Suprapubic skin (tissue), 4 donors: ENCODE data around the gene VWA2. TPM values are rescaled to one million over a fixed set of nuclear protein-coding genes. Genes with fewer than 3 reads are reported as not detected.

Source experiments
- DNase-seq, 2 donors: peaks; one replicate each; pipeline ENCODE4 v3.0.0-alpha.2; 2019; ENCODE audit warnings: low spot score in 2 of 2
- H3K27ac ChIP-seq: fragments of 200-600 bp; sonication (generic); one replicate; pipeline ENCODE4 v1.5.1; 2019
- H3K27me3 ChIP-seq: fragments of 200-600 bp; sonication (generic); one replicate; pipeline ENCODE4 v1.5.1; 2019
- H3K36me3 ChIP-seq: fragments of 200-600 bp; sonication (generic); one replicate; pipeline ENCODE4 v1.5.1; 2019
- H3K4me1 ChIP-seq: fragments of 200-600 bp; sonication (generic); one replicate; pipeline ENCODE4 v1.5.1; 2019
- H3K4me3 ChIP-seq: fragments of 200-600 bp; sonication (generic); one replicate; pipeline ENCODE4 v1.5.1; 2019; ENCODE audit warnings: mild to moderate bottlenecking
- H3K9me3 ChIP-seq: fragments of 200-600 bp; sonication (generic); one replicate; pipeline ENCODE4 v1.5.1; 2019
- EP300 ChIP-seq: sonication (generic); formaldehyde crosslinking; IDR thresholded peaks from one replicate; pipeline ENCODE4 v1.6.1; 2017; ENCODE audit warnings: antibody characterized with exemption
- POLR2A ChIP-seq, 2 donors: fragments of 450-650 bp; IDR thresholded peaks; one replicate each; pipeline ENCODE4 v1.6.1; 2017; ENCODE audit warnings: antibody characterized with exemption in 2 of 2, mild to moderate bottlenecking in 2 of 2, moderate library complexity in 2 of 2
- POLR2AphosphoS5 ChIP-seq, 3 donors: sonication (generic); formaldehyde crosslinking; IDR thresholded peaks; one replicate each; pipeline ENCODE4 v1.6.1; 2017; ENCODE audit warnings: antibody characterized with exemption in 3 of 3
- WGBS: methylation state at CpG from one replicate; pipeline ENCODE4 v1.1.5; 2018; 5-methylcytosine and 5-hydroxymethylcytosine counted together
- total RNA-seq, 4 donors: library from RNA; depleted of rRNA; stranded (reverse); fragments of >200 nt; gene quantifications; one replicate each; pipeline ENCODE4 v1.1.0, GENCODE V29; 2016
- TF ChIP-seq, protein P1 (sequence below), 2 donors: fragments of 200-600 bp in 1 of 2; fragments of 450-650 bp in 1 of 2; sonication (generic) in 1 of 2; IDR thresholded peaks; one replicate each; pipeline ENCODE4 v1.5.1; 2016 to 2019; ENCODE audit warnings: antibody characterized with exemption in 2 of 2, mild to moderate bottlenecking in 1 of 2, moderate library complexity in 1 of 2

Gene VWA2
- total RNA-seq, 4 donors from 2014 or later: 15.7 to 31.0 (median 20.2) TPM

DNA sequence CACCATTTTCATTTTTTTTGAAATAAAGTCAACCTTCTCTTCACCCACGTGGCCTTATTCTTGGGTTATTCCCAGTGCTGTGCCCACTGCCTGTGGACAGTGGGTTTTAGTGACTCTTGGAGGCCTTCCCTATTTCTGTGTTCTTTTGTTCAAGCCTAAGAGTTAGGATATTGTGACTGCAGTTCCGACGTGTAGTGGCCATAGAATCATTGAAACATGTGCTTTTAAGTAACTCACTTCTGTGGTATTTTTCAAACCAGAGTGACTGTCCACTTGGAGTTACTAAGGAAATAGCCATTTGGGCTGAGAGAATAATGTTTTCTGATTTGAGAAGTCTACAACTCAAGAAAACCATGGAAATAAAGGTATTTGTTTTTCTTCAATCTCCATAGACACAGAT is 36.2 kb upstream of the VWA2 start:
- H3K4me1 ChIP-seq: no peaks in the 10 kb centered on the region
- no peak for DNase-seq
- TF ChIP-seq POLR2A (IDR thresholded peaks at IDR 0.05) (no peak), POLR2AphosphoS5 (IDR thresholded peaks at IDR 0.05) (no peak), EP300 (no peak)
- TF ChIP-seq, protein P1, sequence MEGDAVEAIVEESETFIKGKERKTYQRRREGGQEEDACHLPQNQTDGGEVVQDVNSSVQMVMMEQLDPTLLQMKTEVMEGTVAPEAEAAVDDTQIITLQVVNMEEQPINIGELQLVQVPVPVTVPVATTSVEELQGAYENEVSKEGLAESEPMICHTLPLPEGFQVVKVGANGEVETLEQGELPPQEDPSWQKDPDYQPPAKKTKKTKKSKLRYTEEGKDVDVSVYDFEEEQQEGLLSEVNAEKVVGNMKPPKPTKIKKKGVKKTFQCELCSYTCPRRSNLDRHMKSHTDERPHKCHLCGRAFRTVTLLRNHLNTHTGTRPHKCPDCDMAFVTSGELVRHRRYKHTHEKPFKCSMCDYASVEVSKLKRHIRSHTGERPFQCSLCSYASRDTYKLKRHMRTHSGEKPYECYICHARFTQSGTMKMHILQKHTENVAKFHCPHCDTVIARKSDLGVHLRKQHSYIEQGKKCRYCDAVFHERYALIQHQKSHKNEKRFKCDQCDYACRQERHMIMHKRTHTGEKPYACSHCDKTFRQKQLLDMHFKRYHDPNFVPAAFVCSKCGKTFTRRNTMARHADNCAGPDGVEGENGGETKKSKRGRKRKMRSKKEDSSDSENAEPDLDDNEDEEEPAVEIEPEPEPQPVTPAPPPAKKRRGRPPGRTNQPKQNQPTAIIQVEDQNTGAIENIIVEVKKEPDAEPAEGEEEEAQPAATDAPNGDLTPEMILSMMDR (IDR thresholded peaks at IDR 0.05): no peak
- no peaks in the 10 kb centered on the region for H3K36me3 ChIP-seq
- H3K27ac ChIP-seq: no peak overlapping the region
- H3K27me3 ChIP-seq: no peaks in the 10 kb centered on the region
- WGBS: 91% methylated on average over 3 of the region's 3 CpGs
- H3K9me3 ChIP-seq: no peaks in the 10 kb centered on the region
- H3K4me3 ChIP-seq: no peak overlapping the region

DNA sequence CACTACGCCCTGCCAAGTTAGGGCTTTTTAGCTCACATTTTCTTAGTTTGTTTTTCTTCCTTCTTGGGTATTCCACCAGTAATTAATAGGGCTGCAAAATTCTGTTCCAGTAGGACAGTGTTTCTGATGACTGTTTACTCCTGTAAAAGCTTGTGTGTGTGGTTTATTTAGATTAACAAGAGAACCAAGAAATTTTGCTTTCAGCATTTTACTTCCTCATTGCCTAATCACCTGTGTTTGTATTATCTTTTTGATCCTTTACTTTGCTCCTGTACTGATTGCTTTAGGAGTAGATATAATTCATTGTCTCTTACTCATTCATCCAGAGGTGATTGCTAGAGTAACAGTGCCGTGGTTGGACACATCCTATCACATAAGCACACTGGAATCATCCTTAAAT is 32.2 kb upstream of the VWA2 start:
- no peak for TF ChIP-seq POLR2A (IDR thresholded peaks at IDR 0.05)
- no peak for TF ChIP-seq POLR2AphosphoS5 (IDR thresholded peaks at IDR 0.05)
- TF ChIP-seq, protein P1 (IDR thresholded peaks at IDR 0.05): no peak
- no peak for TF ChIP-seq EP300
- Histone ChIP-seq H3K4me3 (no peak overlapping the region), H3K9me3 (no peaks in the 10 kb centered on the region), H3K36me3 (no peaks in the 10 kb centered on the region), H3K27me3 (no peaks in the 10 kb centered on the region), H3K27ac (no peak overlapping the region), H3K4me1 (no peaks in the 10 kb centered on the region)
- 87% methylated on average over 2 of the region's 2 CpGs for WGBS
- DNase-seq: no peak

DNA sequence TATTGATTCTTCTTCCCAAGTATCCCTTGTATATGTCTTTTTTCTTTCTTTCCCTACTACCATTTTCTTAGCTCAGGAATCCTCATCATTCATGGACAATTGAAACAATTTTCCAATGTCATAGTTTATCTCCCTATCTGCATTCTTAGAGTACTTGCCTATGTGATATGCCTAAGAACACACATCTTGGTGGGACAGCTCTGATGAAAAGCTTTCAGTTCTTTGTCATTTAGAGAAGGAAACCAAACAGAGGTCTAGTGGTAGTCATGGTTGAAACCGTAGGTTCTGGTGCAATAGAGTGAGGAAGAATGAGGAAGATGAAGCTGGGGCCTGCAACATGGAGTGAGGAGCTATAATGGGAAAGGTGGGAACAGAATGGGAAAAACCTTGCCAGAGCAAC is 31.7 kb upstream of the VWA2 start:
- DNase-seq: no peak
- Histone ChIP-seq H3K9me3 (no peaks in the 10 kb centered on the region), H3K27me3 (no peaks in the 10 kb centered on the region), H3K27ac (no peak overlapping the region), H3K4me3 (no peak overlapping the region), H3K36me3 (no peaks in the 10 kb centered on the region), H3K4me1 (no peaks in the 10 kb centered on the region)
- TF ChIP-seq EP300: no peak
- TF ChIP-seq, protein P1 (IDR thresholded peaks at IDR 0.05): no peak
- no peak for TF ChIP-seq POLR2AphosphoS5 (IDR thresholded peaks at IDR 0.05)
- no peak for TF ChIP-seq POLR2A (IDR thresholded peaks at IDR 0.05)
- WGBS: 87% methylated on average over 1 of the region's 1 CpG

DNA sequence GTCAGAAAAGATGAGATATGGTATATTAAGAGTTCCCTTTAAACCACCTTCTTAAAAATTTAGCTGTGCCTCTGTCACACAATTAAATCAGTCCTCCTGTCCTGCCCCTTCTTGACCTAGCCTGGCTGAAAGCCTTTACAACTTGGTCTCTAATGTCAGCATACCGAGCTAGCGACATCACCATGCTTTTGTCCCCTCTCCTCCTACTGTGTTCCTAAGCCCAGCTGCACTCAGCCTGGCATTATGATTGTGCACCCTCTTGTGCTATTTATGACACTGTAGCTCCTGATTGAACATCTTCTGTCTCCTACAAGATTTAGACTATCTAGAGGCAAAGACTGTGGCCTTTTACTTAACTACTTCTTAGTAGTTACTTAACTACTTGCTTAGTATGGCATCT is 30.7 kb upstream of the VWA2 start:
- Histone ChIP-seq H3K27me3 (no peaks in the 10 kb centered on the region), H3K9me3 (no peaks in the 10 kb centered on the region), H3K27ac (no peak overlapping the region), H3K4me3 (no peak overlapping the region), H3K4me1 (no peaks in the 10 kb centered on the region), H3K36me3 (no peaks in the 10 kb centered on the region)
- TF ChIP-seq POLR2A (IDR thresholded peaks at IDR 0.05) (no peak), EP300 (no peak), POLR2AphosphoS5 (IDR thresholded peaks at IDR 0.05) (no peak)
- TF ChIP-seq, protein P1 (IDR thresholded peaks at IDR 0.05): no peak
- DNase-seq: no peak
- 97% methylated on average over 2 of the region's 2 CpGs for WGBS

DNA sequence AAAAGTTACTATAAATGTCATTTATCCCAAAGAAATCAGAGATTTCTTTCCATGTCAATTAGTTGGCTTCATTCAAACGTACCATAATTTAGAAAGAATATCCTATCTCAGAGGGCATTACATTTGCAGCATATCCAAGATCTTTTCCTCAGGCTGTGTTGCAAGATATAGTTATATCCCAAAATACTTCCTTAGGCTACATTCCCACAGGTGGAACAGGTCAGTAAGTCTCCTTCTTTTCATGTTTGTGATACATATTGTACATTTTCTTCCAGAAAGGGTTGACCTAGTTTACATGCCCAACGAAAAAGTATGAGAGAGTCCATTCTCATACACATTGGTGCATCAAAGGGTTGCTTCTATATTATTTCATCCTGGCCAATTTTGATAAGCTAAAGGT is 26.9 kb upstream of the VWA2 start:
- DNase-seq: no peak
- H3K36me3 ChIP-seq: no peaks in the 10 kb centered on the region
- H3K4me3 ChIP-seq: no peak overlapping the region
- TF ChIP-seq POLR2AphosphoS5 (IDR thresholded peaks at IDR 0.05) (no peak), EP300 (no peak), POLR2A (IDR thresholded peaks at IDR 0.05) (no peak)
- TF ChIP-seq, protein P1 (IDR thresholded peaks at IDR 0.05): no peak
- no peak overlapping the region for H3K27ac ChIP-seq
- no peaks in the 10 kb centered on the region for H3K4me1 ChIP-seq
- no peaks in the 10 kb centered on the region for H3K27me3 ChIP-seq
- WGBS: 81% methylated on average over 2 of the region's 2 CpGs
- H3K9me3 ChIP-seq: no peaks in the 10 kb centered on the region
